Right ventricle myocardium superior (tissue), 1 donor: Measurements from ENCODE around the gene OR8H3. TPM values are rescaled to one million over a fixed set of nuclear protein-coding genes. Genes with fewer than 3 reads are reported as not detected.
"Not testable (repeated sequence)": the region's sequence is repeated elsewhere in the genome, so short reads cannot be mapped to it uniquely, and the experiment has no call there.

Experiments
- ATAC-seq: fragments of 200-7000 bp; cut with Tn5 transposase; one replicate; pipeline ENCODE4 v1.9.1; 2020; ENCODE audit warnings: mild to moderate bottlenecking; ENCODE audit not compliant: poor library complexity
- DNase-seq: peaks from one replicate; pipeline ENCODE4 v3.0.0-alpha.2; 2020
- intact Hi-C: fragments of 100-400 bp; cut with DNase I; formaldehyde crosslinking; loops from one replicate; pipeline ENCODE4 v1.11.2; 2022
- long read RNA-seq: library from polyadenylated mRNA; unstranded; transcript quantifications from one replicate; pipeline ENCODE4 v2.0.0, GENCODE V29; 2021
- total RNA-seq: library from RNA; stranded (reverse); fragmentation: NEBNext Ultra II Directional; extraction: Animal tissue kit (Norgen Biotek cat#: 25700); gene quantifications from one replicate; pipeline ENCODE4 v1.2.1, GENCODE V29; 2021
- donor health status: DM: no; HTN: yes; CAD: no; lungs with severe emphysema.

The OR8H3 gene, protein sequence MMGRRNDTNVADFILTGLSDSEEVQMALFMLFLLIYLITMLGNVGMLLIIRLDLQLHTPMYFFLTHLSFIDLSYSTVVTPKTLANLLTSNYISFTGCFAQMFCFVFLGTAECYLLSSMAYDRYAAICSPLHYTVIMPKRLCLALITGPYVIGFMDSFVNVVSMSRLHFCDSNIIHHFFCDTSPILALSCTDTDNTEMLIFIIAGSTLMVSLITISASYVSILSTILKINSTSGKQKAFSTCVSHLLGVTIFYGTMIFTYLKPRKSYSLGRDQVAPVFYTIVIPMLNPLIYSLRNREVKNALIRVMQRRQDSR
- not detected for total RNA-seq
- long read RNA-seq, result 0 reads

DNA sequence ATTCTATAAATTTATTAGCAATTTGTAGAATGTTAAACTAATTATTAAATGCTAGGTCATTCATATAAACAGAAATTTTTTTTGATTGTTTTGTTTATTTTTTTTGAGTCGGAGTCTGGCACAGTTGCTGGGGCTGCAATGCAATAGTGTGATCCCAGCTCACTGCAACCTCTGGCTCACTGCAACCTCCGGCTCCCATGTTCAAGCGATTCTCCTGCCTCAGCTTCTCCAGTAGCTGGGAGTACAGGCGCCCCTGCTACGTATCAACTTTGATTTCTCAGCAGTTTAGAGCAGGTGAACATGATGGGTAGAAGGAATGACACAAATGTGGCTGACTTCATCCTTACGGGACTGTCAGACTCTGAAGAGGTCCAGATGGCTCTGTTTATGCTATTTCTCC, at the start of gene OR8H3:
Gene OR8H3 (plus strand): TSS at position 301 of the 400 bp plus-strand sequence. CDS start 0 bp downstream, at position 301.
- ATAC-seq (no peak), DNase-seq (no peak)
- intact Hi-C loops, result no loop called here

DNA sequence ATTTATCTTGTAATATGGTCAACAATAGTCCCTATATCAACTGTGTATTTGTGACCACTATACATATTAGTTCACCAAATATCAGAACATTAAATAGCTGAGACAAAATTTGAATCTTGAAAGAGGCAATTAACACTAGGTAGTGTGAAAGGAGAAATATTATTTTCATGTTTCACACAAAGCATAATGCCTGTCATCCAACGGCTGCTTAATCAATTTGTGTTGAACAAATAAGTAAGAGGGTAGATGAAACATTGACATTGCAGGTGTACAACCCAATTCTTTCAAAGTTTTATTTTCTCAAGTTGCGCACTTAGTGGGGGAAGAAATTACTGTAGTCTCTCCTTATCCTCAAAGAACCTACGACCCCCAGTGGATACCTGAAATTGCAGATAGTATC, 32.5 kb upstream of the OR8H3 start:
- no peak for DNase-seq
- ATAC-seq, result no peak
- intact Hi-C loops, result no loop called here

DNA sequence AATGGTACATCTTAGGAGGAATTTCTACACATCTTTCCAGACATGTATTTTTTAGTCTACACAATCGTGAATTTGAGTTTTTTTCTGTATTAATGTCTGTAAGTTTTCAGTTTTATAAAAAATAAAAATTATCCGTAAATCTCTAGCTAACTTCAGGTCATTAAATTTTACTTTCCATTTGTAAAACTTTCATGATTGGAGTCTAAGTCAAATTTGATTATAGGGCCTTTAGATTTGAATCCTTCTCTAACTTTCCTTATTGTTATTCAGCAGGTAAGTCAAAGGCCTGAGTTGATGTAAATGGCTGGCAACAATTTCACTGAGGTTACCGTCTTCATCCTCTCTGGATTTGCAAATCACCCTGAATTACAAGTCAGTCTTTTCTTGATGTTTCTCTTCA, 29.2 kb upstream of the OR8H3 start, which contains the start of gene OR8I2:
Gene OR8I2 (plus strand): TSS at position 301 of the 400 bp plus-strand sequence. CDS start 0 bp downstream, at position 301.
- no peak for DNase-seq
- intact Hi-C loops, result no loop called here
- no peak for ATAC-seq

GRCh38 chr11:56103210-56103737, 18.9 kb upstream of the OR8H3 start, which contains the start of gene OR8H2:
OR8H2 (plus strand) TSS chr11:56103687; CDS start chr11:56105043, 1,356 bp downstream.
- DNase-seq (no peak), ATAC-seq (no peak)
- intact Hi-C loops, result no loop called here

GRCh38 chr11:56140151-56140661, 18.0 kb downstream of the OR8H3 start, which contains the start of gene OR8J3:
OR8J3 (minus strand) TSS chr11:56140201; CDS start chr11:56137718, 2,483 bp downstream.
- ATAC-seq, result no peak
- intact Hi-C loops, result no loop called here

DNA sequence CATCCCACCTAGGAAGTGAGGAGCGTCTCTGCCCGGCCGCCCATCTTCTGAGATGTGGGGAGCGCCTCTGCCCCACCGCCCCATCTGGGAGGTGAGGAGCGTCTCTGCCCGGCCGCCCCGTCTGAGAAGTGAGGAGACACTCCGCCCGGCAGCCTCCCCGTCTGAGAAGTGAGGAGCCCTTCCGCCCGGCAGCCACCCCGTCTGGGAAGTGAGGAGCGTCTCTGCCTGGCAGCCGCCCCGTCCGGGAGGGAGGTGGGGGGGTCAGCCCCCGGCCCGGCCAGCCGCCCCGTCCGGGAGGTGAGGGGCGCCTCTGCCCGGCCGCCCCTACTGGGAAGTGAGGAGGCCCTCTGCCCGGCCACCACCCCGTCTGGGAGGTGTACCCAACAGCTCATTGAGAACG, 21.5 kb downstream of the OR8H3 start:
- DNase-seq, ATAC-seq, intact Hi-C loops: not testable (repeated sequence)

More at GRCh38 chr11:56140151-56140661, 18.0 kb downstream of the OR8H3 start, which contains the start of gene OR8J3:
- no peak for DNase-seq

DNA sequence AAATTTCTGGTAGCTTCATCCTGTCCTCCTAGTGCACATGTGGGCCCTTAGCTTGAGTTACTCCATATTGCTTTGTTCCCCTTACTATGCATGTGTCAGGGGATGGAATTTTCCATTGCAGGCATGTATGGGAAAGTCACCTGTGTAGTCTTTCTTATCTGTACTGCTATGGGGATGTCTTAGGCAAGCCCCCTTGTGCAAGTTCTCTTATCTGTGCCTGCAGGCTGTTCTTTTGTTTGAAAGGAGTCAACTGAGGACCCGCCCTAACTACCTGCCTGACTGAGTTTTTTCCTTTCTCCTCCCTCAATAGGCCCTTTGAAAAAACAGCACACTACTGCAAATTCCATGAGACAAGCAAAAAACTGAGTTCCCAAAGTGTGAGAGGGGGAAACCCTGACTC, 29.2 kb downstream of the OR8H3 start:
- ATAC-seq, result no peak
- intact Hi-C loops, result no loop called here
- DNase-seq, result no peak

GRCh38 chr11:56152333-56152732, 30.2 kb downstream of the OR8H3 start:
- no peak for ATAC-seq
- intact Hi-C loops, result no loop called here
- no peak for DNase-seq

- intact Hi-C loops, result no loop called here
- DNase-seq, result no peak
- no peak for ATAC-seq
These were observed 38.0 kb downstream of the OR8H3 start, which contains the start of gene OR8K5 for GRCh38 chr11:56160217-56160616. OR8K5 (minus strand) TSS chr11:56160317; CDS start chr11:56160317, 0 bp downstream.

DNA sequence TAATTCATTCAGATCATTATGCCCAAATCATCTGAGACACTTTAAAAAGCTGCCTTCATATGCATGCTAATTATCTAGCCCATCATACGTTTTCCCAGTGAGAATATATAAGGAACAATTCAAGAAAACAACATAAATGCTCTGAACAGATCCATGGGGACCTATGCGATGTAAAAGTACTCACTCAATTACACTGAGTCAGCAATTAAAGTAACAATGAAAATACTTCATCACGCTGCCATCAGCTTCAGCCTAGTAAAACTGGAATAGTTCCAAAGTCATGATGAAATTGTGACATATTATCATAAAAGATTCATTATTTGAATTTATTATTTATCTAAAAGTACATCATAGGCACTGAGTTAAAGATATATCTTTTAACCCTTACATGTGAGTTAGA, 41.6 kb downstream of the OR8H3 start:
- intact Hi-C loops, result no loop called here
- DNase-seq, result no peak
- no peak for ATAC-seq

- intact Hi-C loops, result no loop called here
- ATAC-seq, result no peak
- DNase-seq, result no peak
These were observed 50.2 kb downstream of the OR8H3 start for GRCh38 chr11:56172256-56172830.

Other genes starting within 250 kb of the OR8H3 start
- gene TRIM51, start 239.1 kb upstream of the OR8H3 start, total RNA-seq, result not detected
- gene OR5W2, start 207.8 kb upstream of the OR8H3 start, total RNA-seq, result not detected
- not detected for gene OR5I1, start 186.0 kb upstream of the OR8H3 start, total RNA-seq
- gene OR10AG1, start 152.4 kb upstream of the OR8H3 start, total RNA-seq, result not detected
- gene OR5F1, start 127.7 kb upstream of the OR8H3 start, total RNA-seq, result not detected
- not detected for gene OR5AS1, start 94.7 kb upstream of the OR8H3 start, total RNA-seq
- gene OR8I2, start 29.1 kb upstream of the OR8H3 start, total RNA-seq, result not detected
- not detected for gene OR8H2, start 18.7 kb upstream of the OR8H3 start, total RNA-seq
- not detected for gene OR8J3, start 17.8 kb downstream of the OR8H3 start, total RNA-seq
- not detected for gene OR8K5, start 37.9 kb downstream of the OR8H3 start, total RNA-seq
- gene OR5J2, start 54.2 kb downstream of the OR8H3 start, total RNA-seq, result not detected
- not detected for gene OR5T2, start 111.9 kb downstream of the OR8H3 start, total RNA-seq
- not detected for gene OR5T3, start 129.9 kb downstream of the OR8H3 start, total RNA-seq
- gene OR5T1, start 151.8 kb downstream of the OR8H3 start, total RNA-seq, result not detected
- gene OR8H1, start 169.9 kb downstream of the OR8H3 start, total RNA-seq, result not detected
- gene OR8K3, start 192.8 kb downstream of the OR8H3 start, total RNA-seq, result not detected
- gene OR8K1, start 223.7 kb downstream of the OR8H3 start, total RNA-seq, result not detected
- not detected for gene OR8J1, start 231.9 kb downstream of the OR8H3 start, total RNA-seq